HG03469 (cell line): ENCODE results near the gene LIPE.

Experiments
- ATAC-seq: cut with Tn5 transposase; IDR thresholded peaks from one replicate; pipeline ENCODE4 v1.9.1; 2021; ENCODE audit warnings: mild to moderate bottlenecking, moderate library complexity, moderate number of reproducible peaks; ENCODE audit not compliant: unreplicated experiment

LIPE gene

GRCh38 chr19:42388851-42389489 is 38.2 kb downstream of the LIPE start:
- no peak for ATAC-seq

GRCh38 chr19:42386974-42387707 is 40.0 kb downstream of the LIPE start:
- ATAC-seq = no peak

GRCh38 chr19:42380155-42380554 is 47.0 kb downstream of the LIPE start:
- ATAC-seq = no peak

- no peak for ATAC-seq
These were observed 48.7 kb downstream of the LIPE start for GRCh38 chr19:42378225-42379215.

GRCh38 chr19:42376177-42376555 is 51.0 kb downstream of the LIPE start:
- no peak for ATAC-seq

GRCh38 chr19:42375415-42376176 is 51.6 kb downstream of the LIPE start:
- ATAC-seq = no peak

- no peak for ATAC-seq
These were observed 52.3 kb downstream of the LIPE start for GRCh38 chr19:42374826-42375376.

GRCh38 chr19:42370626-42371175 is 56.5 kb downstream of the LIPE start:
- no peak for ATAC-seq

- ATAC-seq = no peak
These were observed 57.1 kb downstream of the LIPE start for GRCh38 chr19:42370068-42370520.

- ATAC-seq = no peak
These were observed 57.6 kb downstream of the LIPE start for GRCh38 chr19:42369433-42370067.

GRCh38 chr19:42368765-42369164 is 58.4 kb downstream of the LIPE start:
- no peak for ATAC-seq

- ATAC-seq = no peak
These were observed 58.8 kb downstream of the LIPE start for GRCh38 chr19:42368360-42368759.

GRCh38 chr19:42367929-42368328 is 59.3 kb downstream of the LIPE start:
- ATAC-seq = no peak

GRCh38 chr19:42366673-42367072 is 60.5 kb downstream of the LIPE start:
- no peak for ATAC-seq

- ATAC-seq = no peak
These were observed 63.4 kb downstream of the LIPE start for GRCh38 chr19:42363614-42364346.

- ATAC-seq = no peak
These were observed 64.2 kb downstream of the LIPE start for GRCh38 chr19:42362891-42363440.

- no peak for ATAC-seq
These were observed 64.8 kb downstream of the LIPE start for GRCh38 chr19:42362342-42362741.

GRCh38 chr19:42361545-42361910 is 65.7 kb downstream of the LIPE start:
- ATAC-seq = no peak
